Activated T-cell treated with anti-CD3 and anti-CD28 coated beads, Interleukin-2, amount 50 U/mL, for 48 hours (primary cell): ENCODE data around the gene LMF1.
A peak's percentile ranks its signal among the peaks of the same experiment; 100 is the strongest.
"Not testable (repeated sequence)": the region's sequence is repeated elsewhere in the genome, so short reads cannot be mapped to it uniquely, and the experiment has no call there.

Experiments
- DNase-seq, 2 experiments: peaks; one replicate each; pipeline ENCODE4 v3.0.0-alpha.2; 2020

LMF1 gene

DNA sequence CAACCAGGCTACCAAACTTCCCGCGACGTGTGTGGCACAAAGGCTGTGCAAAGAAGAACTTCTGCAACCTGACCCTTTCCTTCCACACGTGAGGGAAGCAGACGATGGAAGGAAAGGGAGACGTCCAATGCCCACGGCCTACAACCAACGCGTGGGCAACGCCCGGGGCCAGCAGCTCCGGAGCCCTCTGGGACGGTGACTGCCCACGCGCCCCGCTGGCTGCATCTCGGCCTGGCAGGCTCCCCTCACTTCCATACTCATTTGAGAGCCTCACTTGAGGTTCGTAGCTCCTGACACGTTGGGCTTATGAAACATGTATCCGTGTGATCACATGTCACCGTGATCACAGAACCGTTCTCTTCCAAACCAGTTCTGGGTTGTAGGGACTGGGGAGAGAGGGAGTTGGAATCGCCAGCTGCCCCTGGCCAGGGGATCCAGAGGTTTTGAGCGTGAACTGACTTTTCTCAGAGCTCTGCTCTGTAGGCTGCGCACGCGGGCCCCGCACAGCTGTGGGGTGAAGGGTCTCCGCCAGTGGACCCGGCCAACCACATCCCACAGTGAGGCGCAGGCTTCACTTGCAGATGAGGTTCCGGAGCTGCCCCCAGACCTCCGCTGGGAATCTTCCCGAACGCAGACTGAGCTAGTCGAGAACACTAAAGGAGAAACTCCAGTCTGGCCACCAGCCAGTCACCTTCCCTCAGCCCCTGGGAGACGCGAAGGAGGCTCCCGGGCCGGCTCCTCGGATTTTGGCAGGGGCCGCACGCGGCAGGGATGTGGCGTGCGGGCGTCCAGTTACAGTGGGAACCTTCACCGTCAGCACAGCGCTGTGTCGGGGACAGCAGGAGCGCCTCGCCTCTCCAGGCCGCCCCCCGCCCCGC is 1.0 kb downstream of the LMF1 start:
- peak; percentile 43 to 55 for DNase-seq

DNA sequence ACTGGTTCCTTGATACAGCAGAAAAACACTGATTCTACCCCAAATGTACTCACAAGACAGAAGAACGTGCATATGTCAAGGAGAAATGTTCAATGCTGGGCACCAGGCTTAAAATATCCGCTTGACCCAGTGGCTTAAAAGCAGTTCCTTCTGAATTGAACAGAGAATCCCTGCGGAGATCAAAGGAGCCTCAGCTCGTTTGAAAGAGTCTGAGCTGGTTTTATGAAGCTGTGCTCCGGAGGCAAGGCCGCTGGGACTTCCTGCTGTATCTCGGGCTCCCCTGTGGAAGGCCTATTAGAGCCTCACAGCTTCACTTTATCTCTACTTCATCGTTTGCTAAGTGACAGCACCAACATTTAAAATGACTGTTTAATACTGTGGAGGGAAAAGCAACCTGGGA is 2.2 kb downstream of the LMF1 start:
- no peak for DNase-seq

DNA sequence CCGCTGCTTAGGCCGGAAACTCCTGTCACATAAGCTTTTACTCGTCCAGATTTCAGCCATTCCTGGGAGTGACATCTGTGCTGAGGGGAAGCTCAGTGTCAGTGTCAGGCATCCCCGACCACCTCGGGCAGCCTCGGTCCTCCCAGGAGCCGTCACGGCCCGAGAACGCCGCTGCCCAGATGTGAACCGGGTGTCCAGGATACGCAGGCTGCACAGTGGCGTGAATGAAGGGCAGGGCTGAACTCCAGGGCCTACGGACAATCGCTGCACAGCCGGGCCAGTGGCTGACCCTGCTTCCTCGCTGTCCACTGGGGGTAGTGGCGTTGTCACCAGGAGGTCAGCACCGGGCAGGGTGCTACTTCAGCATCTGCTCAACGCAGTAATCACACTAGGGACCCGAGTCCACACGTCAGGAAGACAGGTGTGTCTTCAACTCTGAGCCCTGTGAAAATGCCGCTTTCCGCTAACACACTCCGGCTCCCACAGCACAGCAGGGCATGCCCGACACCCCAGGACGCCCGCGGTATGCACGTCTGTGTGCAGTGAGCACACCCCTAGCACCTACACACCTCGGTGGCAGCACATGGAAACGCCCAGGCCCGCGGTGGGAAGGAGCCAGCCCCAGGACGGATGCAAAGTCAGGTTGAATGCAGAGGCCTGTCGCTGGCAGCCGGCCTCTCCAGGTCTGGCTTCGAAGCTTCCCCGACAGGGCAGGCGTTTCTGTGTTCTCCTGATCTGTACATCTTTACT is 3.1 kb downstream of the LMF1 start:
- DNase-seq, result no peak

GRCh38 chr16:967077-967541 is 3.7 kb downstream of the LMF1 start:
- no peak for DNase-seq

DNA sequence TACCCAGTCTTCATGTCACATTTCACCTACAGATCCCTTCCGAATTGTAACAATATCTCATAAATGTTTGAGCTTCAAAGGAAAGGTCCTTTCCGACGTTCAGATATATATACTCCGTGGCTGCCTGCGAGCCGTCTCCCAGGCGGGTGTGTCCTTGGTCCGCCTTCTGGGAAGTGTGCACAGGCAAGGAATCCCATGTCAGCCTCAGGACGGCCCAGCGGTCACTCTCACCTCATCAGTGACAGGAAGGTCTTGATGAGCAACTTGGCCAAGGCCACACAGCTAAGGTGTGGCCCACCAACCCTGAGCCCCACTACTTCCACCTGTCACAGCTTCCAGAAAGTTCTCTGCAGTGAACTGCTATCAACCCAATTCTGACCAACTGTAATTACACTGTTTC is 4.3 kb downstream of the LMF1 start:
- DNase-seq, result no peak

DNA sequence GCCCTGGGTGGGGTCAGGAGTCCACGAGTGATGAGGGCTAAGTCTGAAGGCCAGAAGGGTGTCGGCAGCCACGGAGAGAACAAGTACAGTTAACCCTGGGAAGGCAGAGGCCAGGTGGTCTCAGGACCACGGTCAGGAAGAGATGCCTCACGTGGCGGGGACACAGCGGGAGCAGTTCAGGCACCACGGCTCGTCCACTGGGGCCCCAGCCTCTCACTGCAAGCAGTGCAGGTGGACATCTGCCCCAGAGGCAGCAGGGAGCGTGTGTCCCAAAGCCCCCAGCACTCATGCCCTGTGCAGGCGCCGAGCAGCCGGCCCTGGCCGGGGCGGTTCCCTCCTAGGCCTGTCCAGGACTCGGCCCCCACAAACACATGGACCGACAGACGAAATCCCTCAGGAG is 4.7 kb downstream of the LMF1 start:
- DNase-seq, result no peak

DNA sequence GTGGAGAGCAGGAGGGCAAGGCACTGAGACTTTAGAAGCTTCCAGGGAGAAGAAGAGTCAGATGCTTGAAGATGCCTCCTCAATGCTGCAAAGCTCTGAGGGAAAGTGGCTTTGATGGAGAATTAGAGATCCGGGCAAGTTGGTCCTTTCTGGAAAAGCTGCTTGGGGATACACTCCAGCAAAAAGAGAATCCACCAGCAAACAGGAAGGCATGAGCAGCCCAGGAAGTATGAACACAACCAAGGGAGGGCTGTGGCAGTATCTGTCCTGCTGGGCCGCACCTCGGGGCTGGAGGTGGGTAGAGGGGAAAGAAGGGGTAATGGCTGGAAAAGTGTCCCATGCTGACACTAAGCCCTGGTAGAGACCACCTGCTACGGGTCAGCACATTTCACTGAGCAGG is 5.3 kb downstream of the LMF1 start:
- no peak for DNase-seq

- no peak for DNase-seq
Observed at GRCh38 chr16:965036-965395, 5.8 kb downstream of the LMF1 start.

DNA sequence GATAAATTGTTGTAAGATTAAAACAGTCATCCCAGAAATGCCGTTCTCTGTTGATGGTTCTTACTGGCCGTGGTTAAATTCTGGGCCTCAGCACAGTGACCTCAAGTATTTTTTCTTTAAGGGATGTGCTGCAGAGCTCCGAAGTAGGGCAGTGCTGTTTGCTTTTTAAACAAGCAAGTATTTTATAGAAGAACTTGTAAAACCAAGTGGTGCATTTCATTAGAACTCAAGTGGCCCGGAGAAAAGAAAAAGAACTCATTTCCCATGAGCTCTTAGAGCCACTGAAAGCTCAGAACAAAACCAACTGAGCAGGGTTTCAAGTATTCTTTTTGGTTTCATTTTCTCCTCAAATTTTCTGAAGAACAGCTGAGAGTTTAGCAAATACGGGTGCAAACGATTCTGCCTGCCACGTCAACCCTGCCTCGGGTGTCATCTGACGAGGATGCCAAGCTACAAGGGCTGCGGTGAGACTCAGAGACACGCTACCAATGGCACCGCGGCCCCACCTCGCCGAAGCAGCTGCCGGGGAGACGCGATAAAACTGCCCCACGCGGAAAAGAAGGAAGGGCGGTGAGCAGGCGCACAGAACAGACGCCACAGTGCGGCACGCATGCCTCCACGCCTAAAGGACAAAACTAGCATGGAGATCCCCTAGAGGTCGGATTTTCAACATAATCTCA is 6.3 kb downstream of the LMF1 start:
- DNase-seq, result peak; percentile 75 to 81

- DNase-seq, result peak in 1 of 2 experiments; percentile 58
Observed at GRCh38 chr16:963913-964312, 6.9 kb downstream of the LMF1 start.

DNA sequence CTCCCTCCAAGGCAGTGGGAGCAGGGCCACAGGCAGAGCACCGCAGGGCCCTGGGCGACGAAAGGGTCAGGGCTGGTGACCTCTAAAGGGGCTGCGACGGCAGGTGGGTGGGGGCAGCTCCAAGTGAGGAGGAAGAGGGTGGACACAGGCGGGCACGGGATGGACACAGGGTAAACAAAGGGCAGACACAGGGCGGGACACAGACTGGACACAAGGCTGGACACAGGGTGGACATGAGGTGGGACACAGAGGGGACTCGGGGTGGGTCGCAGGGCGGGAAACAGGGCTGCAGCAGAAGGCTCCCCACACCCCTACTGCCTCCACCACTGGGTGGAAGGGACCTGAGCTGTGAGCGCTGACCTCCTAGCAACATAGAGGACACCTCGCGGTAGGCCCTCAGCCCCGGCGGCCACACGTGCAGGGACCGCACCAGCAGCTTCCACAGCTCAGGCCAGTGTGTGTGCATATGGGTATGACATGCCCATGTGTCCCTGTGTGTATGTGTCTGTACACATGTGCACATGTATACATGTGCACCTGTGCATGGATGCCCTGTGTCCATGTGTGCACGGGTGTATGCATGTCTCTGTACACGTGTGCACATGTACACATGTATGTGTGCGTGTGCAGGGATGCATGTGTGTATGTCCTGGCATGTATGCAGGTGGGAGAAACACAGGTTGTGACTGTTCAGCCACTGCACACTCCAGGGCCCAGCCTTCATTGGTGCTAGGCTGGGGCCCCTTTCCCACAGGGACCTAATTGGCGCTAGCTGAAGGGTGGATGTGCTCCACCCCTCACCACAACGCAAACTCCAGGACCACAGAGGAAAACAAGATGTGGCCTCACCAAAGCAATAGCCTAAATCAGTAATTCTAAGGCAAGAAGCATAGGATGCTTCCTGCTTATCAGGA is 7.6 kb downstream of the LMF1 start:
- no peak for DNase-seq

DNA sequence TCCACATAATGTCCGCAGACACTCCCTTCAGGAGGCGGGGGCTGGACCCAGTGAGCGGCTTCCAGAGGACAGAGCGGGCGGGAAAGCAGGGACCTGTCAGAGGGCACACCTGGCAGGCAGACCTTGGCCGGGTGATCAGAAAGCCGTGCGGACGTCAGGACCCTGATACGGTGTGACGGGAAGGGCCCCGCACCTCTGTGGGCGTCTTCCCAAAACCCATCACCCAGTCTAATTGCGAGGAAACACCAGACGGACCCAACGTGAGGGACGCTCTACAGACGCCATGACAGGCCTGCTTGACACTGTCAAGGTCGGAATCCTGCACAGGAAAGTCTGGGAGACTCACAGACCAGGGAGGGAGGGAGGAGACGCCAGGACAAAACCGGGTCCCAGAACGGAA is 8.4 kb downstream of the LMF1 start:
- no peak for DNase-seq

GRCh38 chr16:959232-960040 is 11.3 kb downstream of the LMF1 start:
- DNase-seq, result no peak

DNA sequence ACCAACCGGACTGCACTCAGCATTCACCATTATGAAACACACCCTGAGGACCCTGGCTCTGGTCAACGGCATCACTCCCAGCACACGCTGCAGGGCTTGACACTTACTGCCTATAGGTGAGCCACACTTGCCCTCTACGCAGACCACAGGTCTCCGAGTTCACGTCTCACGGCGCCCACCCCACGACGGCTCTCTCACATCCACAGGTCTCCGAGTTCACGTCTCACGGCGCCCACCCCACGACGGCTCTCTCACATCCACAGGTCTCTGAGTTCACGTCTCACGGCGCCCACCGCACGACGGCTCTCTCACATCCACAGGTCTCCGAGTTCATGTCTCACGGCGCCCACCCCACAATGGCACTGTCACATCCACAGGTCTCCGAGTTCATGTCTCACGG is 15.0 kb downstream of the LMF1 start:
- not testable (repeated sequence) for DNase-seq

DNA sequence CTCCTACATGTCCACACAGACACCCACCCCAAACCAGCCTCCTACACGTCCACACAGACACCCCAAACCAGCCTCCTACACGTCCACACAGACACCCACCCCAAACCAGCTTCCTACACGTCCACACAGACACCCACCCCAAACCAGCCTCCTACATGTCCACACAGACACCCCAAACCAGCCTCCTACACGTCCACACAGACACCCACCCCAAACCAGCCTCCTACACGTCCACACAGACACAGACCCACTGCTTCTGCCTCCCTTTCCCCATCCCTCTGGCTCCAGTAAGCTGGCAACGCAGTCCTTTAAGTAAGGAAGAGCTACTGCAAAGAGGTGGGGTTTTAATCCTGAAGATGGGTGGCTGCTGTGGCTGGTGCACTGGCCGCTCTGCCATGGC is 17.0 kb downstream of the LMF1 start:
- not testable (repeated sequence) for DNase-seq

DNA sequence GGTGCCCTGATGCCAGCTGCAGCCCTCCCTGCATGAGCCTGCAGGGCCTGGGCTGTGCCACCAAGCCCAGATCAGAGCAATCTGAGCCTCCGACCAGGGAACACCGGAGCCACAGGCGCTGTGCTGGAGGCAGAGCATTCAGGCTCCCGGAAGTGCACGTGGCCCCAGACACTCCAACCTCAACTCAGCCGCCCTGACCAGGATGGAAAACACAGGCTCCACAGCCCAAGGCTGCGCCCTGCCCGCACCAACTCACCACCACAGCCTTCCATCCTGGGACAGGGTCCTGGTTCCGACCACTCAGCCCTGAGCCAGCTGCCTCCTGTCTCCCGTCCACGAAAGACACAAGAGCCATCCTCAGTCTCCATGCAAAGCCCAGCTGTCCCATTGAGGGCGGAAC is 18.5 kb downstream of the LMF1 start:
- no peak for DNase-seq

- DNase-seq, result no peak
Observed at GRCh38 chr16:951660-952301, 19.0 kb downstream of the LMF1 start.

GRCh38 chr16:950733-951573 is 19.8 kb downstream of the LMF1 start:
- DNase-seq, result not testable (repeated sequence)

GRCh38 chr16:948767-949166 is 22.0 kb downstream of the LMF1 start:
- not testable (repeated sequence) for DNase-seq

DNA sequence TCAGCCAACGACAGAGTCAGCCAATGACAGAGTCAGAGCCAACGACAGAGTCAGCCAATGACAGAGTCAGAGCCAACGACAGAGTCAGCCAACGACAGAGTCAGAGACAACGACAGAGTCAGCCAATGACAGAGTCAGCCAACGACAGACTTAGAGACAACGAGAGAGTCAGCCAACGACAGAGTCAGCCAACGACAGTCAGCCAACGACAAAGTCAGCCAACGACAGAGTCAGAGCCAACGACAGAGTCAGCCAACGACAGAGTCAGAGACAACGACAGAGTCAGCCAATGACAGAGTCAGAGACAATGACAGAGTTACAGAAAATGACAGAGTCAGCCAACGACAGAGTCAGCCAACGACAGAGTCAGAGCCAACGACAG is 22.9 kb downstream of the LMF1 start:
- not testable (repeated sequence) for DNase-seq
